HTERT RPE-1 (cell line): ENCODE results near the gene SLCO2B1.

Source experiments
- in situ Hi-C: fragments of 300-500 bp; cut with MboI; formaldehyde crosslinking; loops from 4 replicates; pipeline ENCODE4 v1.14.3; 2020; ENCODE audit warnings: low sequenced_read_pairs

The SLCO2B1 gene

DNA sequence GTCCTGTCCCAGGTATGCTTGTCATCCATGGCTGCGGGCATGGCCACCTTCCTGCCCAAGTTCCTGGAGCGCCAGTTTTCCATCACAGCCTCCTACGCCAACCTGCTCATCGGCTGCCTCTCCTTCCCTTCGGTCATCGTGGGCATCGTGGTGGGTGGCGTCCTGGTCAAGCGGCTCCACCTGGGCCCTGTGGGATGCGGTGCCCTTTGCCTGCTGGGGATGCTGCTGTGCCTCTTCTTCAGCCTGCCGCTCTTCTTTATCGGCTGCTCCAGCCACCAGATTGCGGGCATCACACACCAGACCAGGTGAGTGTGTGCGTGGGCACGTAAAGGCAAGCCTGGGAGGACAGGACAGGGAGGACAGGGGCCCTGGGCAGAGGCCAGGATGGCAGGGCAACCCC, 42.4 kb downstream of the SLCO2B1 start:
- in situ Hi-C loops: no loop called here

DNA sequence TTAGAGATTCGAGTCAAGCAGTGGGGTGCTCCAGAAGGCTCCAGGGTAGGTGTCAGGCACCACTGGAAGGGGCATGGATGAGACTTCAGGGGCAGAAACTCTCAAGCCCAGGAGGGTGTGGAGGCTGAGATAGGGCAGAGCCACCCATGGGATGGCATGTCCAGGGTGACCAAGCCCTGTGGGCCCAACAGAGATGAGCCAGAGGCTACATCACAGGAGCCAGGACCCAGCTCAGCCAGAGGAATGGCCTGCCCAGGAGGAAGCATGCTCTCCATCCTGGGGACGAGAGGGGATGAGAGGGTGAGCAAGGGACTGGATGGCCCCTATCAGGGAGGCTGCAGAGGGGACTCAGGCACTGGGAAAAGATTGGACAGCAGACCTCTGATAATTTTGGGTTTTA, 42.8 kb downstream of the SLCO2B1 start:
- in situ Hi-C loops: no loop called here

DNA sequence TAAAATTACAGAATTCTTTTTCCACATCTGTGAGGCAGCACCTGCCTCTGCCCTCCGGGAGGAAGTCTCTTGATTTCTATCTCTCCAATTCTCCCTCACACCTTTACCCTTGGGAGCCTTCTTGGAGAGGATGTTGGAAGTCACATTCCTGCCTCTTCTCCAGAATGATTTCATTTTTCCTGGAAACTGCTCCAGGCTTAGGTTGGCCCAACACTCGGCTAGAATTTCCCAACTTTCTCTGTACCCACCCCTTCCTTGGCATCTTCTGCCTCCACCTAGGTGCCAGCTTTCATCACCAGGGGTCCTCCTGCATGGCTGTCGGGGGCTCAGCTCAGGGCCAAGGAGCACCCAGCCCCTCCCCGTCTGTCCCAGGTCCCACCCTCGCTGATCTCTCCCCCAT, 43.2 kb downstream of the SLCO2B1 start:
- in situ Hi-C loops: no loop called here

DNA sequence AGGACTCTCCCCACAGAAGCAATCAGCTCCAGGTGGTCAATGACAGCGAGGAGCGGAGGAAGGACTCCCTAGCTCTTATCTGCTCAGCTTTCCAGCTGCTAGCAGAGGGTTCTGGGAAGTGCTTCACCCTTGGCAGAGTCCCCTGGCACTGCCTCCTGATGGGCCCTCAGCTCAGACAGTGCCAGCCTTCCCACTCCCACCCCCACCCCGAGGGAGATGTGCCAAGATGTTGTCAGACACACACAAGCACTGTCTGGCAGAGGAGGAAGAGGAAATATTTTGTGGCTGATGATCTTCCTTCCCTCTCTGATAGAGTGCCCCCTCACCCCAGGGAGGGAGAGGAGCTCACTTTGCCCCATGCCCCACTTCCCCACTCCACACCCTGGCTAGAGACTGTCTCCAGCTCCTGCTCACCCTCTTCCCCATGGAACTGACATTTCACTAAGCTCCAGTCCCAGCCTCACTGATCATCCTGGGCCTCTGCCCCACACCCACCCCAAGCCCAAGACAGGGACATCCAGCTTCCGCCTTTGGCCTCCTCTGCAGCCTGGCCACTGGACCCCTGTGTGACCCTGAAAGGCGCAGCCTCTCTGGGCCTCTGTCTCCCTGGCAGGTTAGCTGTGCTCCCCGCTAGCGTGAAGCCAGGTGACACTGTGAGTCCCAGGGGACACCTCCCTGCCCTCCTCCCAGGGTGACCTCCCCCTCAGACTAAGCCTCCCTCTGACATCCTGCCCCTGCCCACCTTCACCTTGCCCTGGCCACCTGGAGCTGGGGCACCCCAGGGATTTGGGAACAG, 44.5 kb downstream of the SLCO2B1 start:
- in situ Hi-C loops: no loop called here

DNA sequence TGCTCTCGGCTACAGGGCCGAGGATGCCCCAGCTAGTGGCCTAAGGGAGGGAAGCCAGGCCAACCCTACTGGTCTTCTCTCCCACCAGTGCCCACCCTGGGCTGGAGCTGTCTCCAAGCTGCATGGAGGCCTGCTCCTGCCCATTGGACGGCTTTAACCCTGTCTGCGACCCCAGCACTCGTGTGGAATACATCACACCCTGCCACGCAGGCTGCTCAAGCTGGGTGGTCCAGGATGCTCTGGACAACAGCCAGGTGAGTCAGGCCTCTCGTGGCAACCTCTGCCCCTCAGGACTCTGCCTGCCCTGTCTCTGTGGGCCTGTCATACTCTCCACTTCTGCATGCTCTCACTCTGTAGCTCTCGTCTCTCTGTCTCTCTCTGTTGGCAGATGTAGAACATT, 45.5 kb downstream of the SLCO2B1 start:
- in situ Hi-C loops: no loop called here

DNA sequence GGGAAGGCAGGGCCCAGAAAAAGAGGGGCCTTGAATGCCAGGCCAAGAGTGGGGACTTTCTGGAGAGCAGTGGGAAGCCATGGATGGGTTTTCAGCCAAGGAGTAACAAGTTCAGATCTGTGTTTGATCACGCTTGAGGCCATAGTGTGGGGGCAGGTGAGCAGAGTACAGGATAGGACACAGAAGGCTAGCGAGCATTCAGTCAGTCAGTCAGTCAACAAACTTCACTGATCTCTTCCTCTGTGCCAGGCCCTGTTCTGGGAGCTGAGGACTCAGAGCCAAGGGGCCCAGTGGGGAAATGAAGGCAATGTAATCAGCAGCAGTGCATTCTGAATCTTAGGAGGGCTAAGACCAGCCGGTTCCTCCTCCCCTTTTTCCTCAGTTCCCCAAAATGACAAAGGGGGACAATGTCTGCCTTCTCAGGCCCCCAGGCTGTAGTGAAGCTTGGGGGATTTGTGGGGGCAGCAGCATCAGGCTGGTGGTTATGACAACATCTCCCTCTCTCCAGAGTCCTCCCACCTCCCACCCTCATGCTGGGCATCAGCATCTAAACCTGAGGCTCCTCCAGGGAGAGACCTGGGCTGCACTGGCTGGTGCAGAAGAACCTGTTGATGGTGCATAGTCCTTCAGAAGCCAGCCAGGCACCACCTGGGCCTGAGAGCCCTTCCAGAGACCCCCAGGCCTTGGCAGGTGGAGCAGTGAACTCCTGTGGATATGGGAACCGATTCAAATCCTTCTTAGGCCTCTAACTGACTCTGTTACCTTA, 46.8 kb downstream of the SLCO2B1 start:
- in situ Hi-C loops: no loop called here

DNA sequence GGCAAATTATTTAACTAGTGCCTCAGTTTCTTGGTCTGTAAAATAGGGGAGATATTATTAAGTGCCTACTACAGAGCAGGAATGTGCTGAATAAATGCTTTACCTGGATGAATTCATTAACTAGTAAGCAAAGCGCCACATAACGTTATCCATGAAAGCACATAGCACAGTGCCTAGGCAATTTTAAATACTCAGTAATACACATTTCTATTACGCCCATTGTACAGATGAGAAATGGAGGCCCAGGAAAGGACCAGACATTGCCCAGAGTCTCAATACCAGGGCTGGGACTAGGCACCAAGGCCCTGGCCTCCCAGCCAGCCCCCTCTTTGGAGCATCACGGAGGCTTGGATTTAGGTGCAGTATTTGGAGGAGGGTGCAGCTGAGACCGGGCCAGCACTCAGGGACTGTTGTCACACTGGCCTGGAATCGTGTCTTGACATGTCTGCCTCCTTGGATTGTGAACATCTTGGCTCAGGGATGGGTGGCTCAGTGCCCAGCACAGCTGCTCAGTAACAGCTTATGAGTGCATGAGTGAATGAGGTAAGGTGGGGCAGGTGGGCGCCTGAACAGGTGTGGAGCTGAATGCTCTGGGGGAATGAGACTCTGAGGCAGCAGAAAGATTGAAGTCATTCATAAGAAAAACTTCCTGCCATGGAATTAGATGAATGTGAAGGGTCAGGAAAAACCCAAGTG, 47.5 kb downstream of the SLCO2B1 start:
- in situ Hi-C loops: no loop called here

DNA sequence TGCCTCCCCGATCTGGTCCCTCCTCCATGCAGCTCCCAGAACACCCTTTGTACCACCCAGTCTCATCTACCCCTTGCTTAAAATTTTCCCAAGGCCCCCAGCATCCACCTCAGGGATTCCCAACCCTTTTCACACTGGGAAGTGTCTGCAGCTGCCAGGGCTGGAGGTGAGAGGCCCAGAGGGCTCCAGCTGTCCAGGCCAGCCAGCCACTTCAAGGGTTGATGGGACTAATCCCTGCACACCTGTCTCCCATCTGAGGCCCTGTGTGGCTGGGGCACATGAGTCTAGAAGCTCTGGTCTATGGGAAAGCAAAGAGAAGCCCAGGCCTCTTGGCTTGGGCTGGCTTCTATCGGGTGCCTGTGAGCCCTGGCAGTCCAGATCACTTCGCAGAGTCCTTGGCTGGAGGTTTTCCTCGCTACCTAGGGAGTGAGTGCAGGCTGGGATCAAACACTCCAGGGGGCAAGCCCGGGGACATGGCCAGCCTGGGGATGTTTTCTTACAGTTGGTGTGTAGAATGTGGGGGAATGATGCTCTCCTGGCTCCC, 48.6 kb downstream of the SLCO2B1 start:
- in situ Hi-C loops: no loop called here

DNA sequence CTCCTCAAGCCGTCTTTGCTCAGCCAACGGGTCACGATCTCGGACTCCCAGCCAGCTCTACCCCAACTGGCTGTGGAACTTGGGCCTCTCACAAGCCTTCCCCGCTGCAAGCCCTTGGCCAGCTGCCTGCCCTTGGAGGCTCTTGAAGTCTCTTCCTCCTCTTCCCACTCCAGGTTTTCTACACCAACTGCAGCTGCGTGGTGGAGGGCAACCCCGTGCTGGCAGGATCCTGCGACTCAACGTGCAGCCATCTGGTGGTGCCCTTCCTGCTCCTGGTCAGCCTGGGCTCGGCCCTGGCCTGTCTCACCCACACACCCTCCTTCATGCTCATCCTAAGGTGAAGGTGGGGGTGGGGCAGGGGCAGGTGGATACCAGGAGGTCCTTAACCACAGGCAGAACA, 49.1 kb downstream of the SLCO2B1 start:
- in situ Hi-C loops: no loop called here

DNA sequence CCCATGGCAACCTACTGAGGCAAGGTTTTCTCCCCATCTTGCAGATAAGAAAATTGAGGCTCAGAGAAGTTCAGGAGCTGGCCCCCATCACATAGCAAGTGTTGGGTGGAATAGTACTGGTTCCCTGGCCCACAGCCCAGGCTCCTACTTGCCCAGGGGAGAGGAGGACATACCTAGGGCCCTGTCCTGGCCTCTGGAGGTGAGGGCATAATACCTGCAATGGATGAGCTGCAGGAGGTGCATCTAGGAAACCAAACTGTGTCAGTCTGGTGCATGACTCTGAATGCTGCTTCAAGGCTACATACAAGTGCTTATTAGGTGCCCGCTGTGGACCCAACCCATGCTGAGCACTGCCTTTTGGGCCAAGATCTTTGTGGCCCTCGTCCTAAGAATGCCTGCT, 49.6 kb downstream of the SLCO2B1 start:
- in situ Hi-C loops: no loop called here

DNA sequence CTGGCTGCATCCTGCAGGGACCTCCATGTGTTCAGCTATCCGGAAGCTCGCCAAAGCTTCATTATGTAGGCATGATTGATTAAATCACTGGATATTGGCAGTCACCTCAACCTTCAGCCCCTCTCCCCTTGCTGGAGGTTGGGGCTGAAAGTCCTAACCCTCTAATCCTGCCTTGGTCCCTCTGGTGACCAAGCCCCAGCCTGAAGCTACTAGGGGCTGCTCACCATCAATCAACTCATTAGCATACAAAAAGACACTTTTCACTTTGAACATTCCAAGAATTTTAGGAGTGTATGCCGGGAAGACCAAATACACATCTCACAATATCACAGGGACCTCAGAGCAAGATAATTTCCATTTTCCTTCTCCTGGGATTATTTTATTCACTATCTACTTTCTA, 50.9 kb downstream of the SLCO2B1 start:
- in situ Hi-C loops: no loop called here

DNA sequence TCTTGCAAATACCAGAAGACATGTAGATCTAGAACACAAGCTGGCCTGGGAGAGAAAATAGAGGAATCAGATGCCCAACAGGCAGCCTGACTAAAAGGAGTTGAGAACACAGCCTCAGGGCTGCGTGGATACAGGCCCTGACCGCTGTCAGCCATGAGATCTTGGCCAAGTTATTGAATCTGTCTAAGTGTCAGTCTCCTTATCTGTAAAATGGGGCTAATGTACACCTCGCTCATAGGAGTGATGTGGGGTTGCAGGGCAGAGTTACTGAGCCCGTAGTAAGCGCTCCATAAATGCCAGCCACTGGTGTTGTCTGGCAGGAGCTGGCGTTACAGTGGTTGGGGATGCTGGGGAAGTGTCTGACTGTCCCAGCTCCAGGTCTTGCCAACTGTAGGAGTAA, 51.3 kb downstream of the SLCO2B1 start:
- in situ Hi-C loops: no loop called here

DNA sequence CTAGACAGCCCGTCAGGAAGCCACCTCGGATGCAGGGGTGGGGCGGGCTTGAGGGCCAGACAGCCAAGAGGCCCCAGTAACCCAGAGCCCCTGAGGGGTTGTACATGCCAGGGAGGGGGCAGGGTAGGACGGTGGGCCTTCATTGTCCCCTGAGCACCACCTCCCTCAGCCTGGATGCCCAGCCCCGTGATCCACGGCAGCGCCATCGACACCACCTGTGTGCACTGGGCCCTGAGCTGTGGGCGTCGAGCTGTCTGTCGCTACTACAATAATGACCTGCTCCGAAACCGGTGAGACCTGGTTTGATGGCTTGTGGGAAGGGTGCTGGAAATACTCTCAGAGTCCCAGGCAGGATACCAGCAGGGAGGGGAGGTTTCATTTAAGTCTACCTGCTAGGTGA, 52.2 kb downstream of the SLCO2B1 start:
- in situ Hi-C loops: no loop called here

DNA sequence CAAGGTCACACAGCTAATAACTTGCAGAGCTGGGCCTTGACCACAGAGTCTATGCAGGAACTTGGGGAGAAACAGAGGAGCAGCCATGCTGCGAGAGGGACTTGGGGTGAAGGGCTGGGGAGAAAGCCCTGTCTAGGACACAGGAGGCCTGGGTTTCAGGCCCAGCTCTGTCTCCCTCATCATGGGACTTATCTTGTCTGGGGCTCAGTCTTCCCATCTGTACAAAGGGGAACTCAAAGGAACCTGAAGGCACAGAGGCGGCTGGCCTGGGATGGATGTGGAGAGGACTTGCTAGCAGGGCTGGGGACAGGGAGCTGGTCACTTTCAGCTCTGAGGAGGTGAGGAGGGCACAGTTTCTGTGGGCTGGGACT, 52.7 kb downstream of the SLCO2B1 start:
- in situ Hi-C loops: no loop called here

DNA sequence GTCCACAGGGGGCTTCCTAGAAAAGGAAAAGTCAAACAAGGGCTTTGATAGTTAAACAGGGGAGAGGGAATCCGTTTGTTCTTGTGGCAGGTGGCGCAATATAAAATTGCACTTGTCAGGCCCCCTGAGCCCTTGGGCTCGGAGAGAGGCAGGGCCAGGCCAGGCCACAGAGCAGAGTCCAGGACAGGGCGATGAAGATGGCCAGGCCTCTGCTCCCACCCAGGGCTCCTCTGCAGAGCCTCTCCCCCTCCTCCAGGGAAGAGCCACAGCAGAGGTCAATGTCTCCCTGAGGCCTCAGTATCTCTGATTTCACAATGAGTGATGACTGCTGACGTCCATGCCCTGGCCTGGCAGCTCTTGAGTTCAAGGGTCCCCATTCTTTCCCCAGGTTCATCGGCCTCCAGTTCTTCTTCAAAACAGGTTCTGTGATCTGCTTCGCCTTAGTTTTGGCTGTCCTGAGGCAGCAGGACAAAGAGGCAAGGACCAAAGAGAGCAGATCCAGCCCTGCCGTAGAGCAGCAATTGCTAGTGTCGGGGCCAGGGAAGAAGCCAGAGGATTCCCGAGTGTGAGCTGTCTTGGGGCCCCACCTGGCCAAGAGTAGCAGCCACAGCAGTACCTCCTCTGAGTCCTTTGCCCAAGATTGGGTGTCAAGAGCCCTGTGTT, 53.2 kb downstream of the SLCO2B1 start:
- in situ Hi-C loops: no loop called here

DNA sequence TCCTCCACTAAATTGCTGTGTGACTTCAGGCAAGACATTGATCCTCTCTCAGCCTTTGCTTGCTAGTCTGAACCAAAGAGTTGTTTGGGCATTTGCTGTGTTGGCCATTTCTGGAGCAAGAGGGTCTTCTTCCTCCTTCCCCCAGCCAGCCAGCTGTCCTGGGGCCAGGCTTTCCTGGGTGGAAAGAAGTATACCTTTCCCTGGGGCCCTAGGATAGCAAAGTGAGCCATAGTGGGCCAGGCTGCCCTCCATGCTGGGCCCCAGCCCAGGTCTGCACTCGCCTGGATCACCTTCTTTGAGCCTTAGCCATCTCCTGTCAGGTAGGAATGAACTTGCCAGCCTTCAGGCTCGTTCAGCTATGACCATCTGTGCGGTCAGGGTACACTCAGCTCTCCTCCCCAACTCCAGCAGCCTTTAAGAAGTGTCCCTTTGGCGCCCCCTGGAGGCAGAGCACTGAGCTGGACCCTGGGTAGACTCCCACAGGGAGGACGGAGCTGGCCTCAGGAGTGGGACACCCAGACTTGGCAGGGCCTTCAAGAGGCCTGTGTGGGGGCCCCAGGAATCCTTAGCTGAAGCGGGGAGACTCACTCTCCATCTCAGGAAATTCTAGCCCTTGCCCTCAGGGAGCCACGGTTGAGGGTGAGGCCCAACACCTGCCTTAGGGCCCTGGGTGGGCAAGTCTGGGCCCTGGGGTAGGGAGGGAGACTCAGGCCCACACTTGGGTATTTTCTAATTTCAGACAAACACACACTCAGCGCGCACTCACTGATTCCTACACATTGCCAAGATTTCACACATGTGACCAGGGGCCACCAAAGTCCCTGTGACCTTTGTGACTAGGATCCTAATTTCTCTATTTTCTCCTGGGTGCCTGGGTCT, 54.0 kb downstream of the SLCO2B1 start:
- in situ Hi-C loops: no loop called here

DNA sequence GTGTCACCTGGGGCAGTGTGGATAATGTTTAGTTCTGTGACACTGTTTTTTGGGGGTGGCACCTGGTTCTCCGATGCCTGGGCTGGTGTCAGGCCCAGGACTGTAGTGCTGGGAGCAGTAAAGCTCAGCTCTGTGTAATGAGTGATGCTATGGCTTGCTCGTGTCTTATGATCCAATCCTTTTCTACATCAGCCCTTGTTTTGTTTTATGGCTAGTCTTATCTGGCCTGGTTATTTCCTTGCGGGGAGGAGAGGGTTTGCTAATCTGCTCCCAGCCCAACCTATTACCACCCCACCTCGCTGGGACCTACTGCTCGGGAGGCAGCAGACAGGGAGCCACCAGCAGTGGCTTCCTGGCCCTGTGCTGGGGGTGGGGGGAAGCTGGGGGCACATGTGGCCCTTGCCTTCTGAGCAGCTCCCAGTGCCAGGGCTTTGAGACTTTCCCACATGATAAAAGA, 54.7 kb downstream of the SLCO2B1 start:
- in situ Hi-C loops: no loop called here

DNA sequence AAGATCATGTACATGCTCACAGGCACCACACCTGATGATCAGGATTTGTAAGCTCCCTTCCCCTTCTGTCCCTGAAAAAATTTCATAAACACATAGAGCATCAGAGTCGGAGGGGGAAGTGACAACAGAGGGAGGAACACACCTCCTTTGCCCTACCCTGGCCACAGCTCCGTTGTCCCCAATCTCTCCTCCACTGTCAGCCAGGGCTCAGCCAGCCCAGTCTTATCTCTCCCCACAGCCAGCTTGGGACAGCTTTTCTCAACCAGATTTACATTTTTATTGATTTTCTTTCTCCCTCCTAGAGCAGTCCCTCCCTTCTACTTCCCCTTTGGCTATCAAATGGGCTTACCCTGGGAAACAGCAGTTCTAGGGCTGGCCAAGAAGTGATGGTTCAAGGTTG, 57.5 kb downstream of the SLCO2B1 start:
- in situ Hi-C loops: no loop called here

DNA sequence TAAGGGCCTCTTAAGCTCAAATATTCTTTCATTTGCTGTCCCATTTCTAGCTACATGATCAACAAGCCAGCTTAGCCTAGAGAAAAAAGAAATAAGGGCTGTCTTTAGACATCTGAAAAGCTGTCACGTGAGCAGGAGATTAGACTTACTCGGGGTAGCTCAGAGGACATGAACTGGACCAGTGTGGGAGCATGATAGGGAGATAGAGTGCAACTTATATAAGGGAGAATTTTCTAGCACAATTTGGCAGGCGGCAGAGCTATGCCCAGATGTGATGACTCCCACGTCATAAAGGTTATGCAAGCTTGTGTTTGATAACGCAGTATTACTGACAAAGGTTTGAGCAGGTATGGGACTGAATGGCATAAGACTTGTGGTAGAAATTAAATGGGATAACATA, 61.5 kb downstream of the SLCO2B1 start:
- in situ Hi-C loops: no loop called here

DNA sequence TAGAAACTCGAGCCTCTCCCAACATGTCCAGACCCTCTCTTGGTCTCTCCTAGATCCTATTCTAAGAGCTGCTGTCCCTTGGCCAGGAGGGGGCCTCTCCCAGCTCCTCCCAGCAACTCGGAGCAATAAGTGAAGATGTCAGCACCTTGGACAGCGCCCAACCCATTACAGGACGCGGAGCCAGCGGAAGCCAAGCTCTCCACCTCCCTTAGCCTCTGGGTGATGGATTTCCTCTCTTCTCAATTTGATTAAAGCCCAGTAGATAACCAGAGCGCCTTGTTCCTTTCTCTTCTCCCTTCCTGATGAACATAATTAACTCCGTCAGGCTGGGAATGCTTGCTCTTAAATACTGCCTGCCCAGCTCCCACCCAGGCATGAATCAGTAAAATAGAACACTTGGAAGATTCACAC, 63.5 kb downstream of the SLCO2B1 start:
- in situ Hi-C loops: no loop called here
